IMR-90 (cell line): Measurements from ENCODE around the gene KCNMA1. TPM values are rescaled to one million over a fixed set of nuclear protein-coding genes. Genes with fewer than 3 reads are reported as not detected.
A peak's percentile ranks its signal among the peaks of the same experiment; 100 is the strongest.

Experiments
- ATAC-seq: fragments of 200-7000 bp; cut with Tn5 transposase; 2 replicates; pipeline ENCODE4 v1.9.1; 2020; ENCODE audit warnings: low read depth, mild to moderate bottlenecking, moderate library complexity
- BruUV-seq: library from RNA; stranded (reverse); fragments of 400-500 nt; replicated peaks from 2 replicates; lab custom pipeline; 2021; lab: Mats Ljungman, UMichigan
- CTCF ChIA-PET: fragments of 300-600 bp; formaldehyde crosslinking; extraction: SDS; loops from one replicate; lab custom pipeline; 2021; ENCODE audit warnings: antibody characterized with exemption; lab: Yijun Ruan, JAX
- POLR2A ChIA-PET: fragments of 300-600 bp; sonication (Branson Sonifier 250); formaldehyde crosslinking; loops from one replicate; lab custom pipeline; 2022; ENCODE audit warnings: antibody characterized with exemption; ENCODE audit not compliant: unreplicated experiment; lab: Charles Lee
- DNase-seq: peaks from one replicate; pipeline ENCODE4 v3.0.0; 2013
- H2AFZ ChIP-seq: replicated peaks from 2 replicates; pipeline ENCODE3; 2013; ENCODE audit warnings: low read length, mild to moderate bottlenecking; ENCODE audit not compliant: poor library complexity
- H2AK5ac ChIP-seq: 2 replicates; pipeline ENCODE4 v1.6.1; 2013; ENCODE audit warnings: low read depth, low read length, inconsistent platforms
- H2AK9ac ChIP-seq: replicated peaks from 2 replicates; pipeline ENCODE3; 2013; ENCODE audit warnings: mild to moderate bottlenecking, low read depth, low read length, moderate library complexity; ENCODE audit not compliant: poor library complexity
- H2BK120ac ChIP-seq: 2 replicates; pipeline ENCODE4 v1.6.1; 2013; ENCODE audit warnings: low read depth, low read length, inconsistent platforms
- H2BK15ac ChIP-seq: 3 replicates; pipeline ENCODE4 v1.6.1; 2013; ENCODE audit warnings: low read depth, low read length, inconsistent platforms
- H2BK20ac ChIP-seq: 2 replicates; pipeline ENCODE4 v1.6.1; 2013; ENCODE audit warnings: low read depth, mild to moderate bottlenecking, inconsistent platforms, low read length, moderate library complexity
- H2BK5ac ChIP-seq: 2 replicates; pipeline ENCODE4 v1.6.1; 2013; ENCODE audit warnings: mild to moderate bottlenecking, low read depth, low read length, inconsistent platforms; ENCODE audit not compliant: poor library complexity, severe bottlenecking
- H3K14ac ChIP-seq: replicated peaks from 2 replicates; pipeline ENCODE4 v1.6.1; 2013; ENCODE audit warnings: low read depth, low read length, inconsistent platforms
- H3K18ac ChIP-seq: 2 replicates; pipeline ENCODE4 v1.6.1; 2013; ENCODE audit warnings: low read depth, low read length, control low read depth
- H3K23ac ChIP-seq: 2 replicates; pipeline ENCODE4 v1.6.1; 2013; ENCODE audit warnings: low read depth, low read length, inconsistent platforms
- H3K27ac ChIP-seq: 2 replicates; pipeline ENCODE4 v1.5.1; 2013; ENCODE audit warnings: mild to moderate bottlenecking, control low read depth, low read length; ENCODE audit not compliant: insufficient read depth
- H3K27me3 ChIP-seq: 2 replicates; pipeline ENCODE4 v1.6.1; 2013; ENCODE audit warnings: low read length; ENCODE audit not compliant: control insufficient read depth, insufficient read depth
- H3K36me3 ChIP-seq: 2 replicates; pipeline ENCODE4 v1.6.1; 2013; ENCODE audit warnings: low read length, mixed read lengths; ENCODE audit not compliant: control insufficient read depth, insufficient read depth
- H3K4ac ChIP-seq: 2 replicates; pipeline ENCODE4 v1.6.1; 2013; ENCODE audit warnings: low read depth, low read length, inconsistent platforms
- H3K4me1 ChIP-seq: 2 replicates; pipeline ENCODE4 v1.6.1; 2013; ENCODE audit warnings: low read length, mixed read lengths; ENCODE audit not compliant: control insufficient read depth, insufficient read depth
- H3K4me2 ChIP-seq: 2 replicates; pipeline ENCODE4 v1.6.1; 2013; ENCODE audit warnings: low read depth, mild to moderate bottlenecking, control low read depth, low read length, moderate library complexity
- H3K4me3 ChIP-seq: 2 replicates; pipeline ENCODE4 v1.5.1; 2013; ENCODE audit warnings: low read depth, mild to moderate bottlenecking, control low read depth, low read length, moderate library complexity; ENCODE audit not compliant: insufficient read depth
- H3K56ac ChIP-seq: 2 replicates; pipeline ENCODE4 v1.6.1; 2013; ENCODE audit warnings: low read length, inconsistent platforms; ENCODE audit not compliant: insufficient read depth; ENCODE audit errors: extremely low read depth
- H3K79me1 ChIP-seq, 2 experiments: 2 replicates each; pipeline ENCODE4 v1.6.1; 2013; ENCODE audit warnings: low read length in 2 of 2, inconsistent platforms in 1 of 2, low read depth in 1 of 2
- H3K9ac ChIP-seq: 2 replicates; pipeline ENCODE4 v1.6.1; 2013; ENCODE audit warnings: low read depth, low read length, control low read depth
- H3K9me1 ChIP-seq: 2 replicates; pipeline ENCODE4 v1.6.1; 2013; ENCODE audit warnings: low read length, inconsistent platforms; ENCODE audit not compliant: insufficient read depth
- H3K9me3 ChIP-seq: 2 replicates; pipeline ENCODE4 v1.6.1; 2013; ENCODE audit warnings: low read length; ENCODE audit not compliant: control insufficient read depth, insufficient read depth
- H4K20me1 ChIP-seq: 2 replicates; pipeline ENCODE4 v1.6.1; 2013; ENCODE audit warnings: low read length, inconsistent platforms; ENCODE audit not compliant: insufficient read depth
- H4K5ac ChIP-seq: 2 replicates; pipeline ENCODE4 v1.6.1; 2013; ENCODE audit warnings: mild to moderate bottlenecking, low read depth, low read length, control low read depth
- H4K8ac ChIP-seq, 2 experiments: 2 replicates each; pipeline ENCODE4 v1.6.1; 2013; ENCODE audit warnings: low read depth in 2 of 2, low read length in 2 of 2, control low read depth in 1 of 2, inconsistent platforms in 1 of 2
- H4K91ac ChIP-seq: 2 replicates; pipeline ENCODE4 v1.6.1; 2013; ENCODE audit warnings: low read depth, low read length, inconsistent platforms; ENCODE audit not compliant: insufficient read depth
- BHLHE40 ChIP-seq: fragments of 150-350 bp; IDR thresholded peaks from 2 replicates; pipeline ENCODE4 v1.6.1; 2016; ENCODE audit warnings: mild to moderate bottlenecking, low read depth, low read length
- CHD1 ChIP-seq: IDR thresholded peaks from 2 replicates; pipeline ENCODE4 v1.6.1; 2012; ENCODE audit warnings: low read depth, low read length, improper control_type of control experiment
- ELK1 ChIP-seq: fragments of 150-350 bp; IDR thresholded peaks from 2 replicates; pipeline ENCODE4 v1.6.1; 2016; ENCODE audit warnings: low read depth, mild to moderate bottlenecking, low read length, moderate library complexity, borderline replicate concordance
- MAFK ChIP-seq: IDR thresholded peaks from 2 replicates; pipeline ENCODE4 v1.6.1; 2012; ENCODE audit warnings: low read depth, low read length, improper control_type of control experiment
- POLR2A ChIP-seq: IDR thresholded peaks from 2 replicates; pipeline ENCODE4 v1.6.1; 2012; ENCODE audit warnings: mild to moderate bottlenecking, low read depth, low read length
- RAD21 ChIP-seq: IDR thresholded peaks from 2 replicates; pipeline ENCODE4 v1.6.1; 2012; ENCODE audit warnings: low read length, improper control_type of control experiment
- RCOR1 ChIP-seq: IDR thresholded peaks from 2 replicates; pipeline ENCODE4 v1.6.1; 2012; ENCODE audit warnings: mild to moderate bottlenecking, low read length, improper control_type of control experiment; ENCODE audit not compliant: insufficient replicate concordance
- RFX5 ChIP-seq: IDR thresholded peaks from 2 replicates; pipeline ENCODE4 v1.8.0; 2012; ENCODE audit warnings: low read depth, mild to moderate bottlenecking, low read length, moderate library complexity
- WGBS, 2 experiments: methylation state at CpG; one replicate each; pipeline versions ENCODE4 v1.1.5 to v1.1.7; 2013; ENCODE audit warnings: missing lambda C conversion rate in 2 of 2; ENCODE audit not compliant: insufficient read length in 1 of 2; ENCODE audit errors: extremely low coverage in 2 of 2; 5-methylcytosine and 5-hydroxymethylcytosine counted together
- dilution Hi-C: fragments of 300-500 bp; cut with HindIII; formaldehyde crosslinking; loops from one replicate; pipeline ENCODE4 v1.14.3; 2018; ENCODE audit warnings: low sequenced_read_pairs; ENCODE audit not compliant: unreplicated experiment
- in situ Hi-C: fragments of 300-500 bp; cut with MboI; formaldehyde crosslinking; loops from 3 replicates; pipeline ENCODE4 v1.14.3; 2019; ENCODE audit warnings: low sequenced_read_pairs, inconsistent platforms, mixed read lengths
- intact Hi-C: fragments of 100-400 bp; cut with micrococcal nuclease; formaldehyde crosslinking; loops from 2 replicates; pipeline ENCODE4 v1.10.0; 2022
- polyA plus RNA-seq, 3 experiments: library from polyadenylated mRNA; depleted of rRNA; stranded (reverse); fragments of >200 nt; gene quantifications; 2 replicates each; pipeline ENCODE4 v1.2.3, GENCODE V29; 2012; ENCODE audit warnings: low replicate concordance in 1 of 3
- total RNA-seq: library from RNA; depleted of rRNA; stranded (reverse); fragments of >200 nt; gene quantifications from 2 replicates; pipeline ENCODE4 v1.2.3, GENCODE V29; 2012
- TF ChIP-seq, protein P1 (sequence below): fragments of 150-350 bp; IDR thresholded peaks from 2 replicates; pipeline ENCODE4 v1.6.1; 2017; ENCODE audit warnings: mild to moderate bottlenecking, antibody characterized with exemption, low read length, low read depth

The KCNMA1 gene
- total and polyA plus RNA-seq, 2 of the 4 experiments (the other 2 are of a cell fraction): 25.6 to 29.6 TPM

- TF ChIP-seq RCOR1: no peak
Observed at GRCh38 chr10:77614778-77615625, 22.6 kb downstream of the KCNMA1 start (continued).

DNA sequence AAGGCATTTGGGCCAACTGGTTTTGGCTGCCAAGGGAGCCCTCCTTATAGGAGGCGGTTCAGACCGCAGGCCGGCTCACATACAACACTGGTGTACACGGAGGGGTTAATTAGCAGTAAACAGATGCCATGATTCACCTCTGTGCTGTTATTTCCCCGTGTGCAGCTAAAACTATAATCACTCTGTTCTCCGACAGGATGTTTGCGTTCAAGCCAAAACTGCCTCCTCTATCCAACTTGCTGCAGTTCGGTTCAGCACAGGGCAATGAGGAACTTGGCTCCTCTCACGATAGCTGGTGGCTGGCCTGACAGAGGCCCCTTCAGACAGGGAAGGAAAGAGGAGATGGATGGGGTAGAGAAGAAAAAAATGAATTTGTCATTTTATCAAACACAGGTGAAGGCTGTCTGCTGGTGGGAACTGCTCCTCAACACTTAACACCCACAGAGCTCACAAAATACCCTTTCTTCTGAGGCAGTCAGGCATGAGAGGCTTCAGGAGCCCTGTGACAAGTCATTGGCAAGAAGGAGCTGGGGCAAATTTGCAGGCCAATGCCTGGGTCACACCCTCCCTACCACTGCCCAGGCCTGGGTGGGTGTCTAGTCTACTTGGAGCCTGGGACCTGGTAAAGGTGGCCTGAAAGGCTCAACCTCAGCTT, 24.0 kb downstream of the KCNMA1 start:
- peaks cover 3% of the 10 kb centered on the region for H3K4me1 ChIP-seq
- H3K27ac ChIP-seq: no peak overlapping the region
- DNase-seq (no peak), ATAC-seq (peak; percentile 22)
- POLR2A ChIA-PET: no interaction called here
- H2BK5ac ChIP-seq: no peak overlapping the region
- no peak overlapping the region for H4K8ac ChIP-seq
- dilution Hi-C loops: no loop called here
- H3K9me1 ChIP-seq: peaks cover 5% of the 10 kb centered on the region; the same call in 1 of the 2 replicates
- TF ChIP-seq RFX5 (no peak), BHLHE40 (no peak), POLR2A (no peak), CHD1 (no peak), RCOR1 (no peak), RAD21 (no peak), ELK1 (no peak), MAFK (no peak)
- TF ChIP-seq, protein P1, sequence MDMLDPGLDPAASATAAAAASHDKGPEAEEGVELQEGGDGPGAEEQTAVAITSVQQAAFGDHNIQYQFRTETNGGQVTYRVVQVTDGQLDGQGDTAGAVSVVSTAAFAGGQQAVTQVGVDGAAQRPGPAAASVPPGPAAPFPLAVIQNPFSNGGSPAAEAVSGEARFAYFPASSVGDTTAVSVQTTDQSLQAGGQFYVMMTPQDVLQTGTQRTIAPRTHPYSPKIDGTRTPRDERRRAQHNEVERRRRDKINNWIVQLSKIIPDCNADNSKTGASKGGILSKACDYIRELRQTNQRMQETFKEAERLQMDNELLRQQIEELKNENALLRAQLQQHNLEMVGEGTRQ: no peak
- in situ Hi-C loops: no loop called here
- H3K14ac ChIP-seq: no peak overlapping the region
- H3K27me3 ChIP-seq: no peaks in the 10 kb centered on the region
- H4K91ac ChIP-seq: no peak overlapping the region
- H3K9ac ChIP-seq: no peak overlapping the region
- H3K4me3 ChIP-seq: no peak overlapping the region
- H2BK15ac ChIP-seq: no peak overlapping the region
- intact Hi-C loops: no loop called here
- H2BK20ac ChIP-seq: no peak overlapping the region
- H4K20me1 ChIP-seq: no peaks in the 10 kb centered on the region
- H3K23ac ChIP-seq: no peak overlapping the region
- no CpG with 5 or more reads among the region's 9 CpGs for WGBS, 2 experiments
- H2AK9ac ChIP-seq: no peak overlapping the region
- no peak overlapping the region for H3K4ac ChIP-seq
- no peak overlapping the region for H4K5ac ChIP-seq
- H3K9me3 ChIP-seq: no peaks in the 10 kb centered on the region
- no peak overlapping the region for H2BK120ac ChIP-seq
- H2AK5ac ChIP-seq: no peak overlapping the region
- H3K56ac ChIP-seq: no peak overlapping the region
- no peaks in the 10 kb centered on the region for H3K36me3 ChIP-seq
- CTCF ChIA-PET: interaction anchor here (0.5 kb wide), 1 partner anchor 233 kb away, joined by 10 read pairs; no protein-coding TSS in a partner anchor
- H3K79me1 ChIP-seq: peaks cover 4 to 8% of the 10 kb centered on the region in 2 experiments; a peak in 2 of 4 replicates
- BruUV-seq: no TSS peak
- no peak overlapping the region for H3K18ac ChIP-seq
- H3K4me2 ChIP-seq: no peak overlapping the region
- no peak overlapping the region for H2AFZ ChIP-seq
